Brain microvascular endothelial cell (primary cell): ENCODE results near the gene TMEM63C.

ENCODE experiments used
- DNase-seq: peaks from one replicate; pipeline ENCODE4 v3.0.0-alpha.2; 2020
- H3K27ac ChIP-seq: fragments of 250-450 bp; sonication (Bioruptor Pico); 2 replicates; pipeline ENCODE4 v1.5.1; 2020; ENCODE audit warnings: mild to moderate bottlenecking, moderate library complexity
- H3K27me3 ChIP-seq: fragments of 250-450 bp; sonication (Bioruptor Pico); replicated peaks from 2 replicates; pipeline ENCODE4 v1.5.1; 2020; ENCODE audit warnings: mild to moderate bottlenecking
- H3K36me3 ChIP-seq: fragments of 250-450 bp; sonication (Bioruptor Pico); replicated peaks from 2 replicates; pipeline ENCODE4 v1.5.1; 2020; ENCODE audit warnings: mild to moderate bottlenecking
- H3K4me3 ChIP-seq: 2 replicates; pipeline ENCODE4 v1.5.1; 2011; ENCODE audit warnings: low read depth, mild to moderate bottlenecking, control low read depth, low read length, moderate library complexity
- in situ Hi-C: cut with HindIII; loops from 2 replicates; pipeline ENCODE4 v1.10.0; 2017; ENCODE audit warnings: low sequenced_read_pairs, low pct_ligation_motif_present
- TF ChIP-seq, protein P1 (sequence below): IDR thresholded peaks from 2 replicates; pipeline ENCODE4 v1.5.1; 2011; ENCODE audit warnings: low read depth, mild to moderate bottlenecking, moderate library complexity, low read length, control low read depth, inconsistent platforms; ENCODE audit errors: missing control alignments

The TMEM63C gene

DNA sequence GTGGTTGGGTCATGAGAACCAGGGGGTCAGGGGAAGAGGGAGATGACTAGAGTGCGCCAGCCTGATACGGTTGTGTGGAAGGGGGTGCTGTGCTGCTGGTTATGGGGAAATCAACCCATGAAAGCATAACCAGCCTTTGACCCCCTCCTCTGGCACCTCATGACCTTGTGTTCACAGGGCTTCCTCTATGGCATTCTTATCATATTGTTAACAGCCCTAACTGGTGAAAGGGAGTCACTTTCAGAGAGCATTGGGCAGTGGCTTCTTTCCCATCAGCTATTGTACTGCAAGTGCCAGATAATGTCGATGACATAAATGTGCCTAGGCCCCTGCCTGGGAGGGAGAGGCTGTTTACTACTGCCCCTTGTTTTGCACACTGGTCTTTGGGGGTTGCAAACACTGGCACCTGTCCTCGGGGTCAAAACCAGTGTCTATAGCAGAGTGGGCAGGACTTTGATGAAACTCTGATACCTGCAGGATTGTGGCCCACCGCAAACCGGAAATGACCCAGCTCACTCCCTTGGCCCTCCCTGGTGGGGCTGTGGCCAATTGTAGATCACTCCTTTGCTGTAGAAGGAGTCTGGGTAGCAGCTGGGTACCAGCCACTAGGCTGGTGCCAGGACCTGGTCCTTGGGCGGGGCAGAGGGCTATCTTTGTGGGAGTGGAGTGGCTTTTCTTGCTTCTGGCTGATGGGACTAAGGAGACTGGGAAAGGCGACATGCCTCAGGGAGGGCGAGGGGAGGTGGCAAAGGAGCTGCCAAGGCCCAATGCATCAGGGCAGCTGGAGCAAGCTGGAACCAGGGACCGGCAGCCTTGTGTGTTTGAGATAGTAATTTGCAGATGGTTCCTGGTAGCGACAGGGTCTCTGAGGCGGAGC is 634 bp upstream of the TMEM63C start:
- TF ChIP-seq, protein P1, sequence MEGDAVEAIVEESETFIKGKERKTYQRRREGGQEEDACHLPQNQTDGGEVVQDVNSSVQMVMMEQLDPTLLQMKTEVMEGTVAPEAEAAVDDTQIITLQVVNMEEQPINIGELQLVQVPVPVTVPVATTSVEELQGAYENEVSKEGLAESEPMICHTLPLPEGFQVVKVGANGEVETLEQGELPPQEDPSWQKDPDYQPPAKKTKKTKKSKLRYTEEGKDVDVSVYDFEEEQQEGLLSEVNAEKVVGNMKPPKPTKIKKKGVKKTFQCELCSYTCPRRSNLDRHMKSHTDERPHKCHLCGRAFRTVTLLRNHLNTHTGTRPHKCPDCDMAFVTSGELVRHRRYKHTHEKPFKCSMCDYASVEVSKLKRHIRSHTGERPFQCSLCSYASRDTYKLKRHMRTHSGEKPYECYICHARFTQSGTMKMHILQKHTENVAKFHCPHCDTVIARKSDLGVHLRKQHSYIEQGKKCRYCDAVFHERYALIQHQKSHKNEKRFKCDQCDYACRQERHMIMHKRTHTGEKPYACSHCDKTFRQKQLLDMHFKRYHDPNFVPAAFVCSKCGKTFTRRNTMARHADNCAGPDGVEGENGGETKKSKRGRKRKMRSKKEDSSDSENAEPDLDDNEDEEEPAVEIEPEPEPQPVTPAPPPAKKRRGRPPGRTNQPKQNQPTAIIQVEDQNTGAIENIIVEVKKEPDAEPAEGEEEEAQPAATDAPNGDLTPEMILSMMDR, result no peak
- no peak overlapping the region for H3K27ac ChIP-seq

DNA sequence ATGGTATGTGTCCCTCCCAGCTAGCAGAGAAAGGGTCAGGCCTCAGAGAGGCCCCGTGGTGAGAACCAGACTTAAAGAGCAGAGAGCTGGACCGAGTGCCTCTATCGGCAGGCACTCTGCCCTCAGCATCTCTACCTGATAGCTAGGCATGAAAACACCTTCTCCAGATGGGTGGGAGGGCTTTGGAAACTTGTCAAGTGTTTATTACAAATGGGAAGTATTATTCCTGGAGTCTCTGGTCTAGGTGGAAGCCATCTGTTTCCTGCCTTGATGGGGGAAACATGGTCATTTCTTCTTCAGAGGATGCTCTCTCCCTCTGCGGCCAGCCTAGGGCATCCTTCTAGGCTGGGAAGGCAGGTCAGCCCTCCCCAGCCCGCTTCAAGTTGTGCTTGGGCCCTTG is 2.3 kb downstream of the TMEM63C start:
- in situ Hi-C loops, result no loop called here

More for the DNA sequence above, 634 bp upstream of the TMEM63C start:
- DNase-seq, result no peak
- Histone ChIP-seq H3K27me3 (peaks cover 16% of the 10 kb centered on the region), H3K36me3 (no peaks in the 10 kb centered on the region), H3K4me3 (no peak overlapping the region)
- in situ Hi-C loops, result no loop called here

DNA sequence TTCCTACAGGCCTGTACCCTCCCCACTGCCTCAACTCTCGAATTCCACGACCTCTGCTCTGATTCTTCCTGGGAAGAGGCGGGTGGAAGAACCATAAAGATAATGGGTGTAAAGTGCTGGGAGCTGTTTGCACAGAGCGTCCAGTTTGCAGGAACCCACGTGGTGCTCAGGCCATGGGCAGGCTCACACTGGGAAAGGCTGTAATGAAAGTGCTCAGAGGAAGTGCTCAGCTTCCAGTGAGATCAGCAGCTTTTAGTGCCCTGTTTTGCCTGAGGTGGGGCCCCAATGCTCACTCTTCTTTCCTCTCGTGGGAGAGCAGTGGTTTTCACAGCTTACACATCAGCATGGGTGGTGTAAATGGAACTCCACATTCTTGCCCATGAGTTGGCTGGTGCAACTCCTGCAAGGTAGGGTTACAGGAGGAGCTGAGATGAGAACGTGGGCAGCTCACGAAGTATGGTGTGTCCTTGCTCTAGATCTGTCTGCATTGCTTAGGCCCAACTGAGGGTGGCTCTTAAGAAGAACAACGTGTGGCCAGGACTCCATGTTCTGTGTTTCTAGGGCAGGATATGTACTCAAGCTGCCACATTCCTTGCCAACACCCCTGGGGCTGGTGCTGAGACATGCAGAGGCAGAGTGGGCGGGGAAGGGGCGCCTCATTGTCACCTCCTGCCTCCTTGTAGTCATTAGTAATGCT is 2.9 kb downstream of the TMEM63C start:
- no peak for DNase-seq
- TF ChIP-seq, protein P1, result no peak
- Histone ChIP-seq H3K4me3 (no peak overlapping the region), H3K27ac (no peak overlapping the region), H3K36me3 (no peaks in the 10 kb centered on the region), H3K27me3 (peaks cover 18% of the 10 kb centered on the region)
- in situ Hi-C loops, result no loop called here

More for the DNA sequence above, 2.3 kb downstream of the TMEM63C start:
- no peak overlapping the region for H3K4me3 ChIP-seq
- DNase-seq, result no peak
- no peak overlapping the region for H3K27ac ChIP-seq
- H3K27me3 ChIP-seq, result peaks cover 16% of the 10 kb centered on the region
- no peaks in the 10 kb centered on the region for H3K36me3 ChIP-seq
- TF ChIP-seq, protein P1, result no peak

DNA sequence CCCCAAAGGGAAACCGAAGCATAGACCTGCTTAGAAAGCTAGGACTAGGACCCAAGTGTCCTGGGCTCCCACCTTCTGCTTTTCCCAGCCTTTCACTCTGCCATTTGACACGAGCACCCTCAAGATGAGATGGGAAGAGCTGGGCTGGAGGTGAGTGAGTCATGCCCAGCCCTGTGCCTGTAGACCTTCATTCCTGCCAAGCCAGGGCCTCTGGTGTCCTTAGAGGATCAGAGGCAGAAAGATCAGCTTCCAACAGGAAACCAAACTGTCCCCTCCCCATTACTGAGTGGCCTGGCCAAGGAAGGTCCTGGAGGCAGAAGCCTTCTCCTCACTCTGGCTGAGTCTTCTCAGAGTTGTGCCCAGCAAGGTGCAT is 3.5 kb downstream of the TMEM63C start:
- no peak overlapping the region for H3K27ac ChIP-seq
- peaks cover 19% of the 10 kb centered on the region for H3K27me3 ChIP-seq
- H3K36me3 ChIP-seq, result no peaks in the 10 kb centered on the region
- DNase-seq, result no peak
- TF ChIP-seq, protein P1, result no peak
- no peak overlapping the region for H3K4me3 ChIP-seq
- in situ Hi-C loops, result no loop called here

DNA sequence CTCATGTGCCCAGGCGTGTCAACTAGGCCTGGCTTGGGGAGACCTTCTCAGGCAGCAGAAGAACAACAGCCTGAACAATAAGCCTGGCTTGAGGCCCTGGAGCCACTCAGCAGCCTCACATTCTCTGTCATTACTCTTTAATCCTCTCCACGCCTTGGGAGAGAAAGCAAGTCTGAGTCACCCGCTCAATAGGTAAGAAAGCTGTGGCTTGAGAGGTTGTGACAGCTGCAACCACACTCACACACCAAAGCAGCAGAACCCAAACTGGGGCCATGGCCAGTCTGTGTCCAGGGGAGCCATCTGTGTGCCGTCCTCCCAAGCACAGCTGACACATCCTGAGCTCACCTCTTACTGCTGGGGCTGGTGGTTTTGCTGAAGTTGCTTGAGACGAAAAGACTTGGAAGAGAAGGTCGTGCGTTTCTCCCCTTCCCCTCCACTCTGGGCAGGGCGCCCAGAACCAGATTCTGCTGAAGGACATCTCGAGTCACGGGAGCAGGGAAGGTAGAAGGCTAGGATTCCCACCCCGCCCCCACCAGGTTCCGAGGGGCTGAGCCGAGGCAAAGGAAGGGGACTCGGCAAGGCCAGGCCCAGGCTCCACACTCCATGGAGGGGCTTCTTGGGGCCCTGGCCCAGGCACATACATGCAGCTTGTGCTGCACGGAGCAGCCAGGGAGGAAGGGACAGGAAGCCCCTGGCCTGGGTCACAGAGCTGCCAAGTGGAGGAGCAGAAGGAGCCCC is 5.5 kb downstream of the TMEM63C start:
- TF ChIP-seq, protein P1, result no peak
- Histone ChIP-seq H3K27me3 (peaks cover 8% of the 10 kb centered on the region), H3K27ac (no peak overlapping the region), H3K36me3 (no peaks in the 10 kb centered on the region), H3K4me3 (no peak overlapping the region)
- in situ Hi-C loops, result no loop called here
- no peak for DNase-seq
